ENCODE data around the gene TAF11L6. TPM values are rescaled to one million over a fixed set of nuclear protein-coding genes. Genes with fewer than 3 reads are reported as not detected.

TAF11L6 gene
- not detected for total RNA-seq

DNA sequence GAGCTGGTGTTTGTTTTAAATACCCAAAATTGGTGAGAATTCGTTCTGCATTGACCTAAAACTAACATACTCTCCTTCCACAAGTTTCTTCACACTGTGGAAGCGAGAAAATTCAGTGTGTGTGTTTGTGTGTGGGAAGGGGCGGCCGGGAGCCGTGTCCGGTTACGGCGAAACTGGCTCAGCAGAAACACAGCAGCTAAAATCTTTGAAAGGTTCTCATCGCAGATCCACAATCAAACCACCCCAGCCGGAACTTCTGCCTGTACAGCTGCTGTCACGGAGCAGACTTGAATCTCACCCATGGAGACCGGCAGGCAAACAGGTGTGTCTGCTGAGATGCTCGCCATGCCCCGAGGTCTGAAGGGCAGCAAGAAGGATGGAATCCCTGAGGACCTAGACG, at the start of gene TAF11L6:
TAF11L6 (plus strand) TSS at position 301 of the 400 bp plus-strand sequence.

DNA sequence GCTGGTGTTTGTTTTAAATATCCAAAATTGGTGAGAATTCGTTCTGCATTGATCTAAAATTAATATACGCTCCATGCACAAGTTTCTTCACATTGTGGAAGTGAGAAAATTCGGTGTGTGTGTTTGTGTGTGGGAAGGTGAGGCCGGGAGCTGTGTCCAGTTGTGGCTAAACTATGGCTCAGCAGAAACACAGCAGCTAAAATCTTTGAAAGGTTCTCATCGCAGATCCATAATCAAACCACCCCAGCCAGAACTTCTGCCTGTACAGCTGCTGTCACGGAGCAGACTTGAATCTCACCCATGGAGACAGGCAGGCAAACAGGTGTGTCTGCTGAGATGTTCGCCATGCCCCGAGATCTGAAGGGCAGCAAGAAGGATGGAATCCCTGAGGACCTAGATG, 30.5 kb upstream of the TAF11L6 start, which contains the start of gene TAF11L2:
TAF11L2 (plus strand) TSS at position 301 of the 400 bp plus-strand sequence.

DNA sequence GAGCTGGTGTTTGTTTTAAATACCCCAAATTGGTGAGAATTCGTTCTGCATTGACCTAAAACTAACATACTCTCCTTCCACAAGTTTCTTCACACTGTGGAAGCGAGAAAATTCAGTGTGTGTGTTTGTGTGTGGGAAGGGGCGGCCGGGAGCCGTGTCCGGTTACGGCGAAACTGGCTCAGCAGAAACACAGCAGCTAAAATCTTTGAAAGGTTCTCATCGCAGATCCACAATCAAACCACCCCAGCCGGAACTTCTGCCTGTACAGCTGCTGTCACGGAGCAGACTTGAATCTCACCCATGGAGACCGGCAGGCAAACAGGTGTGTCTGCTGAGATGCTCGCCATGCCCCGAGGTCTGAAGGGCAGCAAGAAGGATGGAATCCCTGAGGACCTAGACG, 10.4 kb upstream of the TAF11L6 start, which contains the start of gene TAF11L3:
TAF11L3 (plus strand) TSS at position 301 of the 400 bp plus-strand sequence.

DNA sequence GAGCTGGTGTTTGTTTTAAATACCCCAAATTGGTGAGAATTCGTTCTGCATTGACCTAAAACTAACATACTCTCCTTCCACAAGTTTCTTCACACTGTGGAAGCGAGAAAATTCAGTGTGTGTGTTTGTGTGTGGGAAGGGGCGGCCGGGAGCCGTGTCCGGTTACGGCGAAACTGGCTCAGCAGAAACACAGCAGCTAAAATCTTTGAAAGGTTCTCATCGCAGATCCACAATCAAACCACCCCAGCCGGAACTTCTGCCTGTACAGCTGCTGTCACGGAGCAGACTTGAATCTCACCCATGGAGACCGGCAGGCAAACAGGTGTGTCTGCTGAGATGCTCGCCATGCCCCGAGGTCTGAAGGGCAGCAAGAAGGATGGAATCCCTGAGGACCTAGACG, 7.0 kb upstream of the TAF11L6 start, which contains the start of gene TAF11L4:
TAF11L4 (plus strand) TSS at position 301 of the 400 bp plus-strand sequence.

DNA sequence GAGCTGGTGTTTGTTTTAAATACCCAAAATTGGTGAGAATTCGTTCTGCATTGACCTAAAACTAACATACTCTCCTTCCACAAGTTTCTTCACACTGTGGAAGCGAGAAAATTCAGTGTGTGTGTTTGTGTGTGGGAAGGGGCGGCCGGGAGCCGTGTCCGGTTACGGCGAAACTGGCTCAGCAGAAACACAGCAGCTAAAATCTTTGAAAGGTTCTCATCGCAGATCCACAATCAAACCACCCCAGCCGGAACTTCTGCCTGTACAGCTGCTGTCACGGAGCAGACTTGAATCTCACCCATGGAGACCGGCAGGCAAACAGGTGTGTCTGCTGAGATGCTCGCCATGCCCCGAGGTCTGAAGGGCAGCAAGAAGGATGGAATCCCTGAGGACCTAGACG, 3.5 kb upstream of the TAF11L6 start, which contains the start of gene TAF11L5:
TAF11L5 (plus strand) TSS at position 301 of the 400 bp plus-strand sequence.

Small RNA genes lying within 50 kb of the gene (small RNA-seq; reads per million reads assigned to genes)
- not detected for gene AC106774.3 (ENCODE audit: low replicate concordance)

Other genes with a start within 250 kb of the TAF11L6 start
- gene TAF11L2, start 30.4 kb upstream of the TAF11L6 start, total RNA-seq = 0.41 TPM
- not detected for gene TAF11L3, start 10.3 kb upstream of the TAF11L6 start, total RNA-seq
- gene TAF11L4, start 6.9 kb upstream of the TAF11L6 start, total RNA-seq = not detected
- not detected for gene TAF11L5, start 3.4 kb upstream of the TAF11L6 start, total RNA-seq
- not detected for gene TAF11L7, start 57.1 kb downstream of the TAF11L6 start, total RNA-seq
- gene TAF11L8, start 62.3 kb downstream of the TAF11L6 start, total RNA-seq = not detected
- gene TAF11L9, start 65.7 kb downstream of the TAF11L6 start, total RNA-seq = not detected
- gene TAF11L10, start 69.2 kb downstream of the TAF11L6 start, total RNA-seq = not detected
- gene TAF11L11, start 75.5 kb downstream of the TAF11L6 start, total RNA-seq = not detected
- gene TAF11L12, start 81.7 kb downstream of the TAF11L6 start, total RNA-seq = not detected
- gene TAF11L13, start 103.4 kb downstream of the TAF11L6 start, total RNA-seq = not detected
- not detected for gene TAF11L14, start 105.8 kb downstream of the TAF11L6 start, total RNA-seq